Neuron (in vitro differentiated cells): ENCODE measurements around the gene SNX8.
A peak's percentile ranks its signal among the peaks of the same experiment; 100 is the strongest.
"Not testable (repeated sequence)": the region's sequence is repeated elsewhere in the genome, so short reads cannot be mapped to it uniquely, and the experiment has no call there.

Experiments
- H2AFZ ChIP-seq: one replicate; pipeline ENCODE4 v1.6.1; 2013; ENCODE audit warnings: low read depth, mild to moderate bottlenecking, inconsistent platforms, low read length, moderate library complexity
- H3K27me3 ChIP-seq: one replicate; pipeline ENCODE4 v1.6.1; 2013; ENCODE audit warnings: low read length; ENCODE audit not compliant: insufficient read depth
- H3K36me3 ChIP-seq: one replicate; pipeline ENCODE4 v1.6.1; 2013; ENCODE audit warnings: low read length; ENCODE audit not compliant: insufficient read depth
- H3K4me1 ChIP-seq: one replicate; pipeline ENCODE4 v1.6.1; 2013; ENCODE audit warnings: low read length; ENCODE audit not compliant: insufficient read depth
- H3K4me3 ChIP-seq: 2 replicates; pipeline ENCODE4 v1.5.1; 2013; ENCODE audit warnings: mild to moderate bottlenecking, low read length, moderate library complexity
- H3K9me3 ChIP-seq: one replicate; pipeline ENCODE4 v1.6.1; 2013; ENCODE audit warnings: low read length

The SNX8 gene

GRCh38 chr7:2314956-2315530 is 802 bp upstream of the SNX8 start:
- H3K9me3 ChIP-seq, H3K27me3 ChIP-seq, H3K36me3 ChIP-seq, H3K4me1 ChIP-seq, H2AFZ ChIP-seq: not testable (repeated sequence)
- H3K4me3 ChIP-seq, result peak overlapping the region; percentile 51

- Histone ChIP-seq H3K4me3 (peak overlapping the region; percentile 70), H2AFZ (peak overlapping the region; percentile 69), H3K4me1 (peaks cover 9% of the 10 kb centered on the region), H3K36me3 (peaks cover 2% of the 10 kb centered on the region), H3K27me3 (no peaks in the 10 kb centered on the region), H3K9me3 (peaks cover 1% of the 10 kb centered on the region)
These were observed 612 bp downstream of the SNX8 start for GRCh38 chr7:2313450-2314208.

GRCh38 chr7:2312267-2312929 is 1.8 kb downstream of the SNX8 start:
- Histone ChIP-seq H2AFZ (no peak overlapping the region), H3K36me3 (peaks cover 2% of the 10 kb centered on the region), H3K4me1 (peaks cover 9% of the 10 kb centered on the region), H3K9me3 (peaks cover 1% of the 10 kb centered on the region), H3K4me3 (no peak overlapping the region), H3K27me3 (no peaks in the 10 kb centered on the region)

GRCh38 chr7:2309889-2310331 is 4.3 kb downstream of the SNX8 start:
- Histone ChIP-seq H3K4me3 (no peak overlapping the region), H3K36me3 (peaks cover 2% of the 10 kb centered on the region), H3K9me3 (peaks cover 1% of the 10 kb centered on the region), H3K27me3 (no peaks in the 10 kb centered on the region), H3K4me1 (peaks cover 9% of the 10 kb centered on the region), H2AFZ (no peak overlapping the region)

GRCh38 chr7:2307690-2308107 is 6.5 kb downstream of the SNX8 start:
- H3K36me3 ChIP-seq, result peaks cover 2% of the 10 kb centered on the region
- H3K27me3 ChIP-seq, result no peaks in the 10 kb centered on the region
- peaks cover 9% of the 10 kb centered on the region for H3K4me1 ChIP-seq
- H3K4me3 ChIP-seq, result no peak overlapping the region
- peaks cover 4% of the 10 kb centered on the region for H3K9me3 ChIP-seq
- no peak overlapping the region for H2AFZ ChIP-seq

- H3K4me1 ChIP-seq, result peaks cover 10% of the 10 kb centered on the region
- H3K27me3 ChIP-seq, result no peaks in the 10 kb centered on the region
- H3K9me3 ChIP-seq, result peaks cover 5% of the 10 kb centered on the region
- H3K36me3 ChIP-seq, result peaks cover 2% of the 10 kb centered on the region
- no peak overlapping the region for H3K4me3 ChIP-seq
- no peak overlapping the region for H2AFZ ChIP-seq
These were observed 7.6 kb downstream of the SNX8 start for GRCh38 chr7:2306688-2307087.

- not testable (repeated sequence) for H2AFZ ChIP-seq, H3K4me3 ChIP-seq, H3K36me3 ChIP-seq, H3K9me3 ChIP-seq, H3K27me3 ChIP-seq
- H3K4me1 ChIP-seq, result peaks cover 14% of the 10 kb centered on the region
These were observed 9.0 kb downstream of the SNX8 start for GRCh38 chr7:2305258-2305657.

- H3K4me1 ChIP-seq, H3K4me3 ChIP-seq, H2AFZ ChIP-seq, H3K27me3 ChIP-seq, H3K9me3 ChIP-seq, H3K36me3 ChIP-seq: not testable (repeated sequence)
These were observed 10.7 kb downstream of the SNX8 start for GRCh38 chr7:2303520-2303919.

GRCh38 chr7:2302743-2303397 is 11.4 kb downstream of the SNX8 start:
- H3K36me3 ChIP-seq, result not testable (repeated sequence)

GRCh38 chr7:2301511-2301863 is 12.8 kb downstream of the SNX8 start:
- H3K9me3 ChIP-seq, result peaks cover 4% of the 10 kb centered on the region
- H3K4me3 ChIP-seq, result no peak overlapping the region
- no peak overlapping the region for H2AFZ ChIP-seq
- peaks cover 6% of the 10 kb centered on the region for H3K4me1 ChIP-seq
- no peaks in the 10 kb centered on the region for H3K36me3 ChIP-seq
- no peaks in the 10 kb centered on the region for H3K27me3 ChIP-seq

More at GRCh38 chr7:2302743-2303397, 11.4 kb downstream of the SNX8 start:
- H3K27me3 ChIP-seq, H3K4me3 ChIP-seq, H3K9me3 ChIP-seq, H3K4me1 ChIP-seq, H2AFZ ChIP-seq: not testable (repeated sequence)

- Histone ChIP-seq H3K4me1 (peaks cover 6% of the 10 kb centered on the region), H3K36me3 (no peaks in the 10 kb centered on the region), H2AFZ (no peak overlapping the region), H3K4me3 (no peak overlapping the region), H3K27me3 (no peaks in the 10 kb centered on the region), H3K9me3 (peaks cover 4% of the 10 kb centered on the region)
These were observed 14.2 kb downstream of the SNX8 start for GRCh38 chr7:2299870-2300512.

- no peak overlapping the region for H2AFZ ChIP-seq
- H3K4me1 ChIP-seq, result peaks cover 6% of the 10 kb centered on the region
- H3K4me3 ChIP-seq, result no peak overlapping the region
- peaks cover 3% of the 10 kb centered on the region for H3K9me3 ChIP-seq
- no peaks in the 10 kb centered on the region for H3K27me3 ChIP-seq
- H3K36me3 ChIP-seq, result no peaks in the 10 kb centered on the region
These were observed 15.0 kb downstream of the SNX8 start for GRCh38 chr7:2299131-2299829.
